HUDEP-2 (cell line): ENCODE measurements around the gene RNF13.
"Not testable (repeated sequence)": the region's sequence is repeated elsewhere in the genome, so short reads cannot be mapped to it uniquely, and the experiment has no call there.

Experiments
- DNase-seq, 76 experiments: peaks; one replicate each; lab custom pipeline; 2025; ENCODE audit not compliant: unreplicated experiment in 76 of 76; lab: John Stamatoyannopoulos, UW

RNF13 gene

DNA sequence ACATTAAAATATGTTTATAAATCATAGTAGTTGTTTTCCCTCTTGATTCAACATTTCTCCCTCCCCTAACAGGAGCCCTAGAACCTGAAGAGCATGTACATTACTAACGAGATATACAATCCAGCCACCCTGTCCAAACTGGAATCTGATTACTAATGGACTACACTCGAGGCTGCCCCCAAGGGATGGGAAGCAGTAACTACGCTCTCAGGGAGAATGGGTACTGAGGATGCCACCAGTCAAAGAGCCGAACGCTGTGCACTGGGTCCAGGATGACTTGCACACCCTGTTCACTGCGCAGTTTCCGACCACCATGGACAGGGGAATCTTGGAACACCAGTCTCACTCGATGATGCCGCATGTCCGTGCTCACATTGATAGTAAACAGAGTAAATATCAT is 169.0 kb downstream of the RNF13 start:
- not testable (repeated sequence) for DNase-seq

DNA sequence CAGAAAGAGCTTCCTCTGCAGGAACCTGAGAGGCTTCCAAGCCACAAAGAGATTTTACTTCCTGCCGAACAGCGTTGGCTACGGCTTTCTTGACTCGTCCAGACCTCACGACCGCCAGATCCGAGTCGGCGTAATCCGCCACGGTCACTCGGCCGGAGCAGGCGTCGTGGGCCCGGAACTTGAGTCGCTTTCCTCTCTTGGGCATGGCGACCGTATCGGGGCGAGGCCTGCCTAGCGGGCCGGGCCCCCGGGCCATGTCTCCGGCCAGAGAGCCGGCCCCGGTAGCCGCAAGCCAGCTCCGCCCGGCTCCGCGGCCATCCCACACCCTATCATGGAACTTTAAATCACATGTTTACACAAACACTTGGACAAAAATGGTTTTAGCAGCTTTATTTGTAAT is 170.0 kb downstream of the RNF13 start:
- not testable (repeated sequence) for DNase-seq

DNA sequence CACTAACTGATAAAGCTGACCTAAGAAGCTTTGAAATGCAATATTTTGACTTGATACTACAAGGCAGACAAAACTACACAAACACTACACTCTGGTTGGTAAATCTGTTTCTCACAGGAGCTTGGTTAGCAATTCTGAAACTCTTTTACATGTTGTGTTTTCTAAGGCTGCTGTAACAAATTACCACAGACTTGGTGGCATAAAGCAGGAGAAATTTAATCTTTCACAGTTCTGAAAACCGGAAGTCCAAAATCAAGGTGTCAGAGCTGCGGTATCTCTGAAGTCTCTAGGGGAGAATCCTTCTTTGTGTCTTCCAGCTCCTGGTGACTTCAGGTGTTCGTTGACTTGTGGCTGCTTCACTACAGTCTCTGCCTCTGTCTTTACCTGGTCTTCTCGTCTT is 170.6 kb downstream of the RNF13 start:
- no peak for DNase-seq

DNA sequence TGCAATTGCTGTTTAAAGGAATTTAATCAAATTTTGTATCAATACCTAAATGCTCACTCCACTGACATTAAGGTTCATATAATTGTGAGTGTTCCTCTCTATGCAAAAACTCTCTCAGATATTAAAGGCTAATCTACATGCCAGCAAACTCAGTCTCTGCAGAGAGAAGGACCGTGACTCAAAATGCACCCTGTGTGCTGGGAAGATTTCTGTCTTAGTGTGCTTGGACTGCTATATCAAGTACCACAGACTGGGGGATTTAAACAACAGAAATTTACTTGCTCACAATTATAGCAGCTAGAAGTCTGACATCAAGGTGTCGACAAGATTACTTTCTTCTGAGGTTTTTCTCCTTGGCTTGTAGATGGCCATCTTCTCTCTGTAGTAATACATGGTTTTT is 176.3 kb downstream of the RNF13 start:
- DNase-seq: no peak

DNA sequence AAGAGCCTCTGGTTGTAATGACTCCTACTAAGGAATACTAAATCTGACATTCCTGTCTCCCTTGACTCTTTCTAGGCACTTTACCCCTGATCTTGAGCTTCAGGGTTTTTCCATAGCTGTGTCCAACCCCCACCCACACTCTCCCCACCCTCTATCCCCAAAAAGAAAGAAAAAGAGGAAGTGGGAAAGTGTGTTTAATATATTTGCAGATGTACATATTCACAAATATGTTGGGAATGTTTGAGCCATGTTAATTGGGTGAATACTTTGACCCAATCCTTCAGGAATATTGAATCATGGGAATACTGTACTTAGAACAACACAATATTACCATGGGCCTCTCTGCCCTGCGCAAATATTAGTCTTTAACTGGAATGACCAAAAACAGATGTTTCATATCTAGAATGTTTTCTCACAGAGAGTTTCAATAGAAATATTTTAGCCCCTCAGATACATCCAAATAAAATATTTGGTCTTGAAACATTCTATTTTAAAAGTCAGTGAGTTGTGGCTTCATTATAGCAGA is 177.5 kb downstream of the RNF13 start:
- DNase-seq: no peak

DNA sequence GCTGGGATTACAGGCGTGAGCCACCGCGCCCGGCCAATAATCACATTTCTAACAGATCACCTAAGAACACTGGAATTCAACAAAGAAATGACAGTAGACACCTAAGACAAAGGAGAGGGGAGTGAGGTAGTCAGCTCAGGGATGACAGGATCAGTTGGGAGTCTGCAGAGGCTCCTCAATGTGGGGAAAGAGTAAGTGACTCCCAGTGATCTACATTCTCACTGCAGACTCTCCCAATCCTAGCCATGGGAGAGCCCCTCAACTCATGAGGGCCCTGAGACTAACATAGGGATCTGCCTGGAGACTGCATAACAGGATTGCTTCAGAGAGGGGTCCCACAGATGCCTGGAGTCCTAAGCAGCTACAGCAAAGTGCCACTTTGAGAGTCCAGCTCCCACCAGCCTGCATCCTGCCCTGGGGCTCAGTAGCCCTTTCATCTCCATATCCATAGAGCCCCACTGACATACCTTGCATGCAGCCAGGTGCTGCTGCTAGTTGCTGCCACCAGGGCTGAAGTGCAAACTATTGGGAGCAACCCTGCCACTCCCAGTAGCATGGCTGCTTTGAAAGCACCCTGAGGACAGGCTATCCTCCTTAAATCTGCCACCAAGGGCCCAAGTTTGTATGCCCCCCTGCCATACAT is 179.5 kb downstream of the RNF13 start:
- no peak for DNase-seq

DNA sequence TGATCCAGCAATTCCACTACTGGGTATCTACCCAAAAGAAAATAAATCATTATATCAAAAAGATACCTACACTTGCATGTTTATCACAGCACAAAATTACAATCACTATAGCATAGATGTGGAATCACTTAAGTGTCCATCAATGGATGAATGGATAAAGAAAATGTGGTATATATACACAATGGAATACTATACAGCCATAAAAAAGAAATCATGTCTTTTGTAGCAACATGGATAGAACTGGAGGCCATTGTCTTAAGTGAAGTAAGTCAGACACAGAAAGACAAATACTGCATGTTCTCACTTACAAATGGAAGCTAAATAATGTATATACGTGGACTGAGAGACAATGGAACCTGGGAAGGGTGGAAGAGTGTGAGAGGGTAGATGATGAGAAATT is 185.9 kb downstream of the RNF13 start:
- no peak for DNase-seq

DNA sequence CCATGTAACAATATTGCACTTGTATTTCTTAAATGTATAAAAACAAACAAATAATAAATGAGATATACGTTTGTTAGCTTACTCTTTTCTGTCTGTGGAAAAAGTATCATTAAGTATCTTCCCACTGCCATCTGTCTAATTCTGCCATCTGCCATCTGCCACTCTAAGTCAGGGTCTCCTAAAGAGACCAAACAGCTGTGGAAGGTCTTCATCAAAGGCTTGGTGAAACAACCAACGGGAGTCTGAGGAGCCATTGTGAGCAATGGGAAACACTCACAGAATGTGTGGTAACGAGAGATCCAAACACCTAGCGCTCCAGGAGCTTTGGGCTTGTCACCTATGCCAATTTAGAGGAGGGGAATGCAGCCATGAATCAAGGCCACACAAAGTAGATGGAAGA is 186.4 kb downstream of the RNF13 start:
- DNase-seq: no peak

DNA sequence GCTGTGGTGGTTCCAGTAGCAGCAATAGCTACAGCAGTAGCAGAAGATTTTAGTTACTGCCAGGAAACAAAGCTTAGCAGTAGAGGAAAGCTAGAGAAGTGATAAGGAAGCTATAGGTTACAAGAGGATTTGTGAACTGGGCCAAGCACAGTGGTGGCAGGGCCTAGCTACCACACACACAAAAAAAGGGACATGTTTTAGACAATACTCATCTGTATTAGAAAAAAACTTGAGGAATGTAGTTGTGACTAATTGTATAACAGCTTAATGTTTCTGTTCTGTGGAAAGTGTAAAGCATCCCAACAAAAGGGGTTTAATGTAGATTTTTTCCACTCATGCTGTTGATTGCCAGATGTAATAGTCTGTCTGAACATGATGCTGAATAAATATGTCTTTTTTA is 187.6 kb downstream of the RNF13 start:
- no peak for DNase-seq

DNA sequence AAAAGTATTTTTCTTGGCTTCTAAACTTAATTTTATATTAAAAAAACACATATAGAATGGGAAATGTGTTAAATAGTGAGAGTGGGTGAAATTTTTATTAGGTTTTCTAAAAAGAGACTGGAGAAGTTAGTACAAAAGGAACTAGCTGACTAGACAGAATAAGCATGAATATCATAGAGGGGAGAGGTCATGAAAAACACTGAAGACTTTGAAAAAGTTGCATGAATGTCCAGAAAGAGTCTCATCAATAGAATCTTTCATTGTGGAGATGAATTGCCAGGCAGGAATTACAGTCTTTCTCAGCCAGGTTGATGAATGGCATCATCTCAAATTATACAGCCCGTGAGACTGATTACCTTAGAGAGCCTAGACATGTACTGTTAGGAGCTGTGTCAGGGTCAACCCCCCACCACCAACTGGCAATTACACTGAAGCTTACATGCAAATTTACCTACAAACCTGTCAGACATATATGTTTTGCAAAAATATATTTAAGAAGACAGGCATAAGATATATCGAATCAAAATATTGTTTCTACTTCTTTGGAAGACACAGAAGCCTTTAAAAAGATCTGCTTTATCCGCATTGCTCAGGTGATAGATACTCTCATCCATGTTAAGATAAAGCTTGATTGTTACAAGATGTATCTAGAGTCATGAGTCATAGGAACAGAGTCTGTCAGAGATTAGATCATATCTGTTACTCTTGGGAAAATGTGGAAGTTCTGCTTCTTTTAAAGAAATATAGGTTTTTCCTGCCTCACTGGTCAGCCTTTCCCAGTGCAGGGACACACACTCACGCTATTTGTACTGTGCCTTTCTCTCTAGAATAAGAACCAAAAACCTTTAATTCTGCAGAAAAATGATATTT is 192.5 kb downstream of the RNF13 start:
- DNase-seq: no peak

DNA sequence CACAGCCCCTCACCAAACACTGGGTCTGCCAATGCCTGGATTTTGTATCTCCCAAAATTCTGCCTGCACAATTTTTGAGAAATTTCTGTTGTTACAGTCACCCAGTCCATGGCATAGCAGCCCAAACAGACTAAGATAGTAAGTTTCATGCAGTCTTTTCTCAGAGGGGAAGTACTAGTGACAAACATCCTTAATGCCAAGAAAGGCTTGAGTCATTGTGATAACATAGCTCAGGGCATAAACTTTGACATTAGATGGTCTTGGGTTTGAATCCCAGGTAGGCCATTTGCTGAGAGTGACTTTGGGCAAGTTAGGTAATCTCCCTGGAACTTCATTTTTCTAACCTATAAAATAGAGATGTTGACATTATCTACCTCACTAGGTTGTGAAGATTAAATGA is 193.8 kb downstream of the RNF13 start:
- no peak for DNase-seq
